Heart left ventricle (tissue), 13 donors: ENCODE data around the gene S100A14.

Experiments used
- CTCF ChIP-seq, 12 donors: fragments of 200-600 bp; sonication (generic) in 4 of 12; IDR thresholded peaks; one replicate each; pipeline versions ENCODE4 v1.5.0 to v1.8.0; 2018 to 2022; ENCODE audit warnings: antibody characterized with exemption in 12 of 12, mild to moderate bottlenecking in 5 of 12
- POLR2A ChIP-seq, 2 donors: fragments of 450-650 bp; IDR thresholded peaks; one replicate each; pipeline ENCODE4 v1.6.1; 2017; ENCODE audit warnings: antibody characterized with exemption in 2 of 2, mild to moderate bottlenecking in 2 of 2, moderate library complexity in 2 of 2
- donor health status: ischemic (EF 13 %, LVEDD 7.1; RV severe dilation, severe dysfunction).
- donor health status: DM: no; HTN: yes; CAD: no.
- donor health status: DM: no; HTN: no; CAD: no.
- donor health status: ischemic (EF 25% LVEDD 6.9; RV normal size, moderate dysfunction).
- donor health status: ischemic (EF 25% LVEDD 5.7; RV mildly dilated, moderate dysfunction).
- donor health status: ischemic (EF 35%, LVEDD 5.7; RV mildly dilated, moderate dysfunction).
- donor health status: nonischemic (EF 11% LVEDD 7.7; RV severe dilation, severe dysfunction).
- donor health status: DM: yes; HTN: yes; CAD: no.
- donor health status: PGD.
- donor health status: ischemic (EF 29% LVEDD 5.4; RV normal size, mild dysfunction).
- donor health status: nonischemic (EF 23%, LVEDD 6.1; RV moderate dilation, normal function).

DNA sequence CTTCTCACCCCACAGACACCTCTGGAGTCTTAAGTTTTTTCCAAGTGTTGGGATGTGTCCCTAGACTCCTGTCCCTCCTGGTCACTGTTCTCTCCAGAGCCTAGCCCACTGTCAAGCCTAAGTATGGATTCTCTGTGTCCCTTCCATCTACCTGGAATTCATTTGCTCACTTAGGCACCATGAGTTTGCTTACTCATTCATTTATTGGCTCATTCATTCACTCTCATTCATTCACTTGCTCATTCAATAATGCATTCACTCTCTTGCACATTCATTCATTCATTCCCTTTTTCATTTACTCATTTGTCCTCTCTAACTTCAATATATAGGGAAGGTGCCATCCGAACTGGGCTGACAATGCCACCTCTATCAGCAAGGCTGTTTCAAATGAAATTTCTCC is 4.8 kb downstream of the S100A14 start:
- TF ChIP-seq POLR2A (IDR thresholded peaks at IDR 0.05) = no peak
- TF ChIP-seq CTCF (IDR thresholded peaks at IDR 0.05) = no peak
